Raji (cell line): ENCODE results near the gene AP1G2.

ENCODE experiments used
- POLR2A ChIP-seq: IDR thresholded peaks from 2 replicates; pipeline ENCODE4 v1.6.1; 2011; ENCODE audit warnings: low read depth, low read length, control low read depth; ENCODE audit not compliant: insufficient read depth

AP1G2 gene

GRCh38 chr14:23567186-23568020 lies at the start of gene AP1G2:
Gene AP1G2, minus strand, starts transcription at chr14:23567791. Its CDS starts 477 bp downstream, at chr14:23567314.
- TF ChIP-seq POLR2A = peak; percentile 90

- no peak for TF ChIP-seq POLR2A
These were observed 48.3 kb upstream of the AP1G2 start for GRCh38 chr14:23615856-23616255.

GRCh38 chr14:23614395-23614828 lies 46.8 kb upstream of the AP1G2 start:
- TF ChIP-seq POLR2A = no peak

- TF ChIP-seq POLR2A = no peak
These were observed 45.9 kb upstream of the AP1G2 start for GRCh38 chr14:23613242-23614070.

- no peak for TF ChIP-seq POLR2A
These were observed 45.2 kb upstream of the AP1G2 start for GRCh38 chr14:23612802-23613201.

- no peak for TF ChIP-seq POLR2A
These were observed 44.8 kb upstream of the AP1G2 start for GRCh38 chr14:23612354-23612732.

GRCh38 chr14:23610815-23611289 lies 43.3 kb upstream of the AP1G2 start:
- no peak for TF ChIP-seq POLR2A

GRCh38 chr14:23610090-23610814 lies 42.7 kb upstream of the AP1G2 start:
- TF ChIP-seq POLR2A = no peak

GRCh38 chr14:23609001-23609400 lies 41.4 kb upstream of the AP1G2 start:
- TF ChIP-seq POLR2A = no peak

GRCh38 chr14:23608454-23608853 lies 40.9 kb upstream of the AP1G2 start:
- TF ChIP-seq POLR2A = no peak

- no peak for TF ChIP-seq POLR2A
These were observed 38.5 kb upstream of the AP1G2 start for GRCh38 chr14:23605931-23606585.

GRCh38 chr14:23604675-23605170 lies 37.1 kb upstream of the AP1G2 start:
- TF ChIP-seq POLR2A = no peak

- no peak for TF ChIP-seq POLR2A
These were observed 36.6 kb upstream of the AP1G2 start for GRCh38 chr14:23604148-23604547.

GRCh38 chr14:23603103-23603502 lies 35.5 kb upstream of the AP1G2 start:
- TF ChIP-seq POLR2A = no peak
